Astrocyte (in vitro differentiated cells and primary cell): ENCODE results near the gene NOL4L.

Experiments used
- EZH2 ChIP-seq: IDR thresholded peaks from 2 replicates; pipeline ENCODE4 v1.6.1; 2012; ENCODE audit warnings: mild to moderate bottlenecking, low read length, inconsistent platforms; ENCODE audit not compliant: insufficient read depth
- TF ChIP-seq, protein P1 (sequence below): IDR thresholded peaks from 2 replicates; pipeline ENCODE4 v1.5.1; 2011; ENCODE audit warnings: low read depth, mild to moderate bottlenecking, inconsistent platforms, low read length, moderate library complexity; ENCODE audit not compliant: insufficient read depth

DNA sequence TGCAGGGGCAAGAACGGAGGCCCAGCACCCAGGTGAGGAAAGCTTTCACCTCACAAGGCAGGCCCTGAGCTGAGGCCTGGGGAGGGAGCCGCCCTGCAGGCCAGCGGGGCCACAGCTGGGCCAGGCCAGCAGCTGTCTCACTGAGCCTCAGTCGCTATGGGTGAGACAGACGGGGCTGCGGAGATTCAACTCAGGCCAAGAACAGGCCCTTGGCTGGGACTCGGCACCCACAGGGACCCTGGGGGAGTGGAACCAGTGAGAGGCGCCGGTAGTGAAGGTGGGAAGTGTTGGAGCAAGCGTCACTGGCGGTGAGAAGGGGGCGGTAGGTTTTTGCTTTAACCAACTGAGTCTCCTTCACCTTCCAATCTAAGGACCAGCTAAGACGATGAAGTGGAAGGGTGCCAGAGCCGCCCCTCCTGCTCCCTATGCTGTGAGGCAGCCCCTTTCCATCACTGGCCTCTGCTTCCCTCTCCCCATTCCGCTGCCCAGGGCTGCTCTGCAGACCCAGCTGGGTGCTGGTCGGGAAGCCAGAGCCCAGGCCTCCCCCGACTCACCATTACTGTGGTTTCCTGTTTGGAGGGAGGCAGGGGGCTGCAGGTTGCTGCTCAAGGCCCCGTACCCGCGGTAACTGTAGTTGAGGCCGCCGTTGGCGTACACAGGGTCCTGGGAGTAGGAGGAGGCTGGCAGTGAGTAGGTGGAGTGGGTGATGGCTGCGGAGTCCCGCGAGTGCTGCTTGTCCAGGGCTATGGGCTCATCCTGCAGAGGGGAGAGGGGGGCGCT lies 133.3 kb downstream of the NOL4L start:
- TF ChIP-seq, protein P1, sequence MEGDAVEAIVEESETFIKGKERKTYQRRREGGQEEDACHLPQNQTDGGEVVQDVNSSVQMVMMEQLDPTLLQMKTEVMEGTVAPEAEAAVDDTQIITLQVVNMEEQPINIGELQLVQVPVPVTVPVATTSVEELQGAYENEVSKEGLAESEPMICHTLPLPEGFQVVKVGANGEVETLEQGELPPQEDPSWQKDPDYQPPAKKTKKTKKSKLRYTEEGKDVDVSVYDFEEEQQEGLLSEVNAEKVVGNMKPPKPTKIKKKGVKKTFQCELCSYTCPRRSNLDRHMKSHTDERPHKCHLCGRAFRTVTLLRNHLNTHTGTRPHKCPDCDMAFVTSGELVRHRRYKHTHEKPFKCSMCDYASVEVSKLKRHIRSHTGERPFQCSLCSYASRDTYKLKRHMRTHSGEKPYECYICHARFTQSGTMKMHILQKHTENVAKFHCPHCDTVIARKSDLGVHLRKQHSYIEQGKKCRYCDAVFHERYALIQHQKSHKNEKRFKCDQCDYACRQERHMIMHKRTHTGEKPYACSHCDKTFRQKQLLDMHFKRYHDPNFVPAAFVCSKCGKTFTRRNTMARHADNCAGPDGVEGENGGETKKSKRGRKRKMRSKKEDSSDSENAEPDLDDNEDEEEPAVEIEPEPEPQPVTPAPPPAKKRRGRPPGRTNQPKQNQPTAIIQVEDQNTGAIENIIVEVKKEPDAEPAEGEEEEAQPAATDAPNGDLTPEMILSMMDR, result no peak
- TF ChIP-seq EZH2, result no peak
